ENCODE data around the gene JAG1.

GRCh38 chr20:10616212-10616611, 57.6 kb downstream of the JAG1 start:
- no peak for TF ChIP-seq TCF12 (IDR thresholded peaks at IDR 0.05; ENCODE audit: low read depth)
- no peak for TF ChIP-seq TEAD4 (IDR thresholded peaks at IDR 0.05)
- no peak for TF ChIP-seq CEBPB (IDR thresholded peaks at IDR 0.05)
- TF ChIP-seq NFIC (IDR thresholded peaks at IDR 0.05): no peak
- no peak for TF ChIP-seq MAX (IDR thresholded peaks at IDR 0.05)
- no peak for TF ChIP-seq EP300 (IDR thresholded peaks at IDR 0.05; ENCODE audit: borderline replicate concordance)
- TF ChIP-seq REST (IDR thresholded peaks at IDR 0.05; ENCODE audit: low read depth): no peak
- no peak for TF ChIP-seq TAF1 (IDR thresholded peaks at IDR 0.05; ENCODE audit: low read depth)
- TF ChIP-seq RAD21 (IDR thresholded peaks at IDR 0.05; ENCODE audit: low read depth): no peak
- TF ChIP-seq EGR1 (IDR thresholded peaks at IDR 0.05): no peak
- no peak for TF ChIP-seq USF1 (IDR thresholded peaks at IDR 0.05)
- TF ChIP-seq YY1 (IDR thresholded peaks at IDR 0.05; ENCODE audit: low read depth): no peak

Data from Ishikawa (cell line).